ENCODE results near the gene THSD4.

Gene THSD4

DNA sequence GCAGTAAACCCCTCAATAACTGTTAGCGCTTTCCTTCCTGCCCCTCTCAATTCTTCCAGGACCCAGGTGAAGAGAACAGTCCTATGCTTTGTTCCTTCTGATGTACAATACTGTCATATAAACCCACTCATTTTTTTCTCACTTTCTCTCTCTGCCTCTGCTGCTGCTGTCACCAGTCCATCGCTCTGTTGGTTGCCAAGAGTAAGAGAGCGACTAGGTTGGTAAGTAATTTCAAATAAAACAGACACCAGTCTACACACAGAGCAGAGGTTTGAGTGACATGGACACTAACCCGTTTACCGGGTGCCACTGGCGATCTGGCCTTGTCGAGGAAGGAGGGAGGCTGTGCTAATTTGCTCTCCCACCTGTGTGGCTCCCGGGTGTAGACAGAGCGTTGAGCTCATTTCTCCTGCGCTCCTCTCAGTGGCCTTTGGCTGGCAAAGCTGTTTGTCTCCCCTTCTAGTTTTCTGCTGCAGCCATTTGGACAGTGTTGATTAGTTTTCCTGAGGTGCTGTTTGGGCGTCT, 215.4 kb downstream of the THSD4 start:
- no peaks in the 10 kb centered on the region for H3K27me3 ChIP-seq (ENCODE audit: insufficient read depth, low read depth, severe bottlenecking)
- TF ChIP-seq, protein P1, sequence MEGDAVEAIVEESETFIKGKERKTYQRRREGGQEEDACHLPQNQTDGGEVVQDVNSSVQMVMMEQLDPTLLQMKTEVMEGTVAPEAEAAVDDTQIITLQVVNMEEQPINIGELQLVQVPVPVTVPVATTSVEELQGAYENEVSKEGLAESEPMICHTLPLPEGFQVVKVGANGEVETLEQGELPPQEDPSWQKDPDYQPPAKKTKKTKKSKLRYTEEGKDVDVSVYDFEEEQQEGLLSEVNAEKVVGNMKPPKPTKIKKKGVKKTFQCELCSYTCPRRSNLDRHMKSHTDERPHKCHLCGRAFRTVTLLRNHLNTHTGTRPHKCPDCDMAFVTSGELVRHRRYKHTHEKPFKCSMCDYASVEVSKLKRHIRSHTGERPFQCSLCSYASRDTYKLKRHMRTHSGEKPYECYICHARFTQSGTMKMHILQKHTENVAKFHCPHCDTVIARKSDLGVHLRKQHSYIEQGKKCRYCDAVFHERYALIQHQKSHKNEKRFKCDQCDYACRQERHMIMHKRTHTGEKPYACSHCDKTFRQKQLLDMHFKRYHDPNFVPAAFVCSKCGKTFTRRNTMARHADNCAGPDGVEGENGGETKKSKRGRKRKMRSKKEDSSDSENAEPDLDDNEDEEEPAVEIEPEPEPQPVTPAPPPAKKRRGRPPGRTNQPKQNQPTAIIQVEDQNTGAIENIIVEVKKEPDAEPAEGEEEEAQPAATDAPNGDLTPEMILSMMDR (IDR thresholded peaks at IDR 0.05; ENCODE audit: low read depth, low read length) = no peak
- H3K27ac ChIP-seq = no peak overlapping the region
- DNase-seq = no peak
- no peak overlapping the region for H3K4me3 ChIP-seq (ENCODE audit: low read depth, low read length)
- no peaks in the 10 kb centered on the region for H3K36me3 ChIP-seq
- H3K9me3 ChIP-seq (ENCODE audit: severe bottlenecking) = no peaks in the 10 kb centered on the region

GRCh38 chr15:71331173-71331572, 215.9 kb downstream of the THSD4 start:
- Histone ChIP-seq H3K27me3 (ENCODE audit: insufficient read depth, low read depth, severe bottlenecking) (no peaks in the 10 kb centered on the region), H3K27ac (no peak overlapping the region), H3K36me3 (no peaks in the 10 kb centered on the region), H3K4me3 (ENCODE audit: low read depth, low read length) (no peak overlapping the region), H3K9me3 (ENCODE audit: severe bottlenecking) (no peaks in the 10 kb centered on the region)
- no peak for DNase-seq
- TF ChIP-seq, protein P1 (IDR thresholded peaks at IDR 0.05; ENCODE audit: low read depth, low read length) = no peak

- no peak overlapping the region for H3K27ac ChIP-seq
- DNase-seq = no peak
- TF ChIP-seq, protein P1 (IDR thresholded peaks at IDR 0.05; ENCODE audit: low read depth, low read length) = no peak
- no peaks in the 10 kb centered on the region for H3K27me3 ChIP-seq (ENCODE audit: insufficient read depth, low read depth, severe bottlenecking)
- no peak overlapping the region for H3K4me3 ChIP-seq (ENCODE audit: low read depth, low read length)
- no peaks in the 10 kb centered on the region for H3K36me3 ChIP-seq
- H3K9me3 ChIP-seq (ENCODE audit: severe bottlenecking) = no peaks in the 10 kb centered on the region
These were observed 217.2 kb downstream of the THSD4 start for GRCh38 chr15:71332431-71333004.

- Histone ChIP-seq H3K36me3 (no peaks in the 10 kb centered on the region), H3K4me3 (ENCODE audit: low read depth, low read length) (no peak overlapping the region), H3K27ac (no peak overlapping the region), H3K9me3 (ENCODE audit: severe bottlenecking) (no peaks in the 10 kb centered on the region), H3K27me3 (ENCODE audit: insufficient read depth, low read depth, severe bottlenecking) (no peaks in the 10 kb centered on the region)
- TF ChIP-seq, protein P1 (IDR thresholded peaks at IDR 0.05; ENCODE audit: low read depth, low read length) = no peak
- no peak for DNase-seq
These were observed 217.9 kb downstream of the THSD4 start for GRCh38 chr15:71333136-71333700.

DNA sequence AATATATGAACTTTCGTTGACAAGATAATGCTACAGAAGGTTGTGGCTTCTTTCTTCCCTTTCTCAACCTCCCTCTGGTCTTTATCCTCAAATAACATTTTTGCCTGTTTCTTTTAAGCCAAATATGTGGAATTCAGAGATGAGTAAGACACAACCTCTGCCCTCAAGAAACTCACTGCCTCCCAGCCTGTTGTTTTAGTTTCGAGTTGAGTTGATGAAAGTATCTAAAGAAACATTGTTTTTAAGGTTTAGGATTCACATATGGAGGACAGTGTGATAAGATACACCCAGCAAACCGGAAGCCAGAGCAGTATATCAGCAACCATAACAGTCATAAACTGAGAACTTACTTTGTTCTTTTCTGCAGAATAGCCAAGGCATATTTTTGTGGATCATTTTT, 218.6 kb downstream of the THSD4 start:
- H3K9me3 ChIP-seq (ENCODE audit: severe bottlenecking) = no peaks in the 10 kb centered on the region
- H3K36me3 ChIP-seq = no peaks in the 10 kb centered on the region
- H3K27ac ChIP-seq = no peak overlapping the region
- DNase-seq = no peak
- TF ChIP-seq, protein P1 (IDR thresholded peaks at IDR 0.05; ENCODE audit: low read depth, low read length) = no peak
- no peaks in the 10 kb centered on the region for H3K27me3 ChIP-seq (ENCODE audit: insufficient read depth, low read depth, severe bottlenecking)
- no peak overlapping the region for H3K4me3 ChIP-seq (ENCODE audit: low read depth, low read length)

DNA sequence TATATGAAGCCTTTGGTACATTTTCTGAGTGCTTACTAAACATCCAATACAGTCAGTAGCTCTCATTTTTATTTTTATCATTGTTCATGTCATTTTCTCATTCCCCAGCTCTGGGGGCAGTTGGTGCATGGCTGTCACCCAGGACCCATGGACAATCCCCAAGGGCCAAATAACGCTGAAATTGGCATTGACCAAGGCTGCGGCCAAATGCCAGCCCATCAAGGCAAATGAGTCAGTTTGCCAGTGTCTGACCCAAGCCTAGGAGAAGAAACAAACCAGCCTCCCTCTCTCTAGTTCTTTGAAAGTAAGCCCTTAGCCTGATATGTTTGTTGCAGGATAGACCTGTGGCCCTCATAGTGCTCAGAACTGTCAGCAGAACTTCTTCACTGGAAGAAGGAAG, 219.2 kb downstream of the THSD4 start:
- no peak overlapping the region for H3K4me3 ChIP-seq (ENCODE audit: low read depth, low read length)
- DNase-seq = no peak
- no peaks in the 10 kb centered on the region for H3K27me3 ChIP-seq (ENCODE audit: insufficient read depth, low read depth, severe bottlenecking)
- TF ChIP-seq, protein P1 (IDR thresholded peaks at IDR 0.05; ENCODE audit: low read depth, low read length) = no peak
- H3K9me3 ChIP-seq (ENCODE audit: severe bottlenecking) = no peaks in the 10 kb centered on the region
- H3K27ac ChIP-seq = no peak overlapping the region
- H3K36me3 ChIP-seq = no peaks in the 10 kb centered on the region
